Right lobe of liver (tissue), 4 donors: ENCODE data around the gene IP6K2.
A peak's percentile ranks its signal among the peaks of the same experiment; 100 is the strongest.

Source experiments
- POLR2A ChIP-seq: fragments of 450-650 bp; IDR thresholded peaks from one replicate; pipeline ENCODE4 v1.6.1; 2017; ENCODE audit warnings: antibody characterized with exemption, mild to moderate bottlenecking
- TF ChIP-seq, protein P1 (sequence below), 4 donors: fragments of 200-600 bp in 3 of 4; fragments of 450-650 bp in 1 of 4; IDR thresholded peaks; one replicate each; pipeline versions ENCODE4 v1.5.1 to v1.8.0; 2016 to 2022; ENCODE audit warnings: antibody characterized with exemption in 4 of 4, mild to moderate bottlenecking in 2 of 4
- donor health status: DM: no; HTN: no; CAD: no.
- donor health status: DM: no; HTN: no; CAD: no.
- donor health status: DM: no; HTN: yes; CAD: no.

GRCh38 chr3:48739955-48740823 is 23.2 kb upstream of the IP6K2 start:
- TF ChIP-seq, protein P1, sequence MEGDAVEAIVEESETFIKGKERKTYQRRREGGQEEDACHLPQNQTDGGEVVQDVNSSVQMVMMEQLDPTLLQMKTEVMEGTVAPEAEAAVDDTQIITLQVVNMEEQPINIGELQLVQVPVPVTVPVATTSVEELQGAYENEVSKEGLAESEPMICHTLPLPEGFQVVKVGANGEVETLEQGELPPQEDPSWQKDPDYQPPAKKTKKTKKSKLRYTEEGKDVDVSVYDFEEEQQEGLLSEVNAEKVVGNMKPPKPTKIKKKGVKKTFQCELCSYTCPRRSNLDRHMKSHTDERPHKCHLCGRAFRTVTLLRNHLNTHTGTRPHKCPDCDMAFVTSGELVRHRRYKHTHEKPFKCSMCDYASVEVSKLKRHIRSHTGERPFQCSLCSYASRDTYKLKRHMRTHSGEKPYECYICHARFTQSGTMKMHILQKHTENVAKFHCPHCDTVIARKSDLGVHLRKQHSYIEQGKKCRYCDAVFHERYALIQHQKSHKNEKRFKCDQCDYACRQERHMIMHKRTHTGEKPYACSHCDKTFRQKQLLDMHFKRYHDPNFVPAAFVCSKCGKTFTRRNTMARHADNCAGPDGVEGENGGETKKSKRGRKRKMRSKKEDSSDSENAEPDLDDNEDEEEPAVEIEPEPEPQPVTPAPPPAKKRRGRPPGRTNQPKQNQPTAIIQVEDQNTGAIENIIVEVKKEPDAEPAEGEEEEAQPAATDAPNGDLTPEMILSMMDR (IDR thresholded peaks at IDR 0.05) = peak; percentile 93 to 95 (median 94)
- peak; percentile 26 for TF ChIP-seq POLR2A
